Spleen (tissue), 7 donors: ENCODE measurements around the gene AREG.

Experiments
- CTCF ChIP-seq, 11 experiments: fragments of 200-600 bp in 7 of 11; fragments of 450-650 bp in 4 of 11; sonication (generic) in 4 of 11; IDR thresholded peaks in 8 of 11; conservative IDR thresholded peaks in 3 of 11; 1 replicate in 7 of 11; 2 replicates in 4 of 11; pipeline versions ENCODE4 v1.4.0 to v1.8.0; 2016 to 2021; ENCODE audit warnings: antibody characterized with exemption in 11 of 11, inconsistent platforms in 4 of 11, mild to moderate bottlenecking in 1 of 11
- POLR2A ChIP-seq, 3 donors: fragments of 450-650 bp; IDR thresholded peaks; one replicate each; pipeline ENCODE4 v1.5.1; 2017; ENCODE audit warnings: antibody characterized with exemption in 3 of 3, mild to moderate bottlenecking in 1 of 3
- POLR2AphosphoS5 ChIP-seq, 3 donors: sonication (generic); formaldehyde crosslinking; IDR thresholded peaks; one replicate each; pipeline ENCODE4 v1.5.1; 2017; ENCODE audit warnings: antibody characterized with exemption in 3 of 3
- donor health status: DM: no; HTN: no; CAD: no; lungs with moderate emphysema.
- donor health status: DM: no; HTN: no; CAD: no.
- donor health status: DM: no; HTN: no; CAD: no.

GRCh38 chr4:74413265-74413664, 31.7 kb upstream of the AREG start:
- no peak for TF ChIP-seq CTCF (IDR thresholded peaks at IDR 0.05 in 8 of 11, conservative IDR thresholded peaks at IDR 0.05 in 3 of 11)
- TF ChIP-seq POLR2A (IDR thresholded peaks at IDR 0.05): no peak
- no peak for TF ChIP-seq POLR2AphosphoS5 (IDR thresholded peaks at IDR 0.05)
